Activated T-cell treated with anti-CD3 and anti-CD28 coated beads for 4 hours (primary cell): ENCODE data around the gene ELOVL7.
"Not testable (repeated sequence)": the region's sequence is repeated elsewhere in the genome, so short reads cannot be mapped to it uniquely, and the experiment has no call there.

Source experiments
- DNase-seq: peaks from one replicate; pipeline ENCODE4 v3.0.0-alpha.2; 2020

Gene ELOVL7

DNA sequence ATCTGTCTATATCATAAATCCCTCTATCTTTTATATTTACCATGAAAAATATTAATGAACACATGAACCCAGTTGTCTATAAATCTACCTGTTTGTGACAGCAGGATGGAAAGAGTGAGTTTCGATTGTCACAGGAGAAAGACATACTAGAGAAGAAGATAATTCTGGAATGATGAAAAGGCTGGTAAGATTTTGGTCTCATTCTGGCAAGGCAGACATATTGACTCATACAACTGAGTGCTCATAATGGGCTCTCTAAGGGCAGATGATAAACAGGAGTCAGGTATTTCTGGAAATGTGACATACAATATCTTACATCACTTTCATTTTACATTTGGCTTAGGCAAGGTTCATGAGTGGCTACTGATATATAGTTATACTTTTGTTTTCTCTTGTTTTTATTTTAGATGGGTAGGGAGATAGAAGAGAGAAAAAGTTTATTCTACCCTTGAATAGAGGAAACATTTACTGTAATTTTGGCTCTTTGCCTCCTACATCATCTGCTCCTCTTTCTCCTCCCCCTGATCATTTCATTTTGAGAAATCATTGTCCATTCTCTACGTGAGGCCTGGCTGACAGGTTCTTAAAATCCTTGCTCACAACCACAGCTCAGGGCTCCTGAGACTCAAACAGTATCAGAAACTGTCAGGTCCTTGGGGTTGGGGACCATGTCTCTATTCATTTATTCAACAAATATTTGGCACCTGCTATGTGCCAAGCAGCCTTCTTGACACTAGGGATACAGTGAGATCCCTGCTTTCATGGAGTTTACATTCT is 14.4 kb downstream of the ELOVL7 start:
- no peak for DNase-seq

DNA sequence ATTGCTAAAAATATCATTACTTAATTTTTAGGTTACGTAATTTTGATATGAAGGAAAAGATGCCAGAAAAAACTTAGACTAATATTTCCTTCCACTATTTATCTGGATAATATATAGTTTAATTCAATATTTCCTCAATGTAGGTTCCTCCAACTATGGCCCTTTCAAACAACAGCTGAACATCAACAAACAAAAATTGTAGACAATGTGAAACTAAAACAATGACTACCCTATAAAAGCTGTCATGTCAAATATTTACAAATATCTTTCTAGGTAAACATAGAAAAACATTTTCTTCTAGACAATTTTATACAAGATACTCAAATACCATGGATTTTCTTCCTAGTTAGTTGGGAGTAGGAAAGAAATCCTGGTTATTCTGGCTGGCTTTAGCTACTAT is 16.9 kb downstream of the ELOVL7 start:
- DNase-seq: no peak

DNA sequence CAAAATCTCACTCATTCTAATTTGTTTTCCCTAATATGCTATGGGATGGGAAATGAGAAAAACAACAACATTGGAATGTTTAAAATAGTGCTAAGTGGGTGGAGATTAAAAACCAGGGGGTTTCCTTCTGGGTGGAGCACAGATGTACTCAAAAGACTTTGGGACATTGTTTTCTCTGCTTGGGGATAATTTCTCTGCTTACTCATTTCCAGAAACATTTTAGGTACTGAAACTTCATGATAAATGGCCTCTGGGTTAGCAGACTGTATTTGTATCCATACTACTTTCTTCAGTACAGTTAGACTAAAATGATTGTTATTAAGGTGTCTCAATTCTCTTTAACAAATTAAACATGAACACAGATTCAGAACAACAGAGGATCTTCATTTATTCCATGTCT is 17.4 kb downstream of the ELOVL7 start:
- DNase-seq: no peak

- DNase-seq: no peak
Measured at GRCh38 chr5:60823574-60823973, 20.5 kb downstream of the ELOVL7 start.

GRCh38 chr5:60822285-60822556 is 21.8 kb downstream of the ELOVL7 start:
- DNase-seq: no peak

DNA sequence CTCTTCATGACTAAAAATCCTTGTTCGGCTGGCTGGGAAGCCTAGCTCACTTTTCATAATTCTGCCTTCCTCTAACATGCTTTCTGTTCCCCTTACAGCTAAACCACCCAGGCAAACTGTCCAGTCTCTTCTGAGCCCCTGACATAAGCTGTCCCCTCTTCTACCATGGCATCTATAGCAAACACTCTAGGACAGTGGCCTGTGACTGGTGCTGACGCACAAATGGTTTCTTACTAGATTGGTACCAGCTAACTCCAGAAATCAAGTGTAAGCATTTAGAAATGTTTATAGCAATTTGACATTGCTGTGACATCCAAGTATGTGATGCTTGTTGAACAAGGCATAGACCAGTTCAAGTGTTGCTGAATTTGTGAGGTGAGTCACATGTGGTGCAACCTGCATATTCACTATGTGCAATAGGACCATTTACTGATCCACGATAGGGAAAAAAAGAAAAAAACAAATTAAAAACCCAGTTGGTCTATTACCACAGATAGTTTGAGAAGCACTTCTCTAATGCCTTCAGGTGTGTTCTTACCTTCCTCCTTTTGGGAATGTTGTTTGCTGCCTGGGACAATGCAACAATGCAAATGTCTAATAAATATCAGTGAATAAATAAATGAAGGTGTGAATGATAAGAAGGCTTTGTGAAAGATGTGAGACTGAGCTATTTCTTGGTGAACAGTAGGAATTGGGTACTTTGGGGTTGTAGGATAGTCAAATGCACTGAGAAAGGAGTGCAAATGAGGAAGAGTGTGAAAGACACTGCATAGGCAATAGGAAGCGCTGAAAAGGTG is 22.4 kb downstream of the ELOVL7 start:
- DNase-seq: no peak

DNA sequence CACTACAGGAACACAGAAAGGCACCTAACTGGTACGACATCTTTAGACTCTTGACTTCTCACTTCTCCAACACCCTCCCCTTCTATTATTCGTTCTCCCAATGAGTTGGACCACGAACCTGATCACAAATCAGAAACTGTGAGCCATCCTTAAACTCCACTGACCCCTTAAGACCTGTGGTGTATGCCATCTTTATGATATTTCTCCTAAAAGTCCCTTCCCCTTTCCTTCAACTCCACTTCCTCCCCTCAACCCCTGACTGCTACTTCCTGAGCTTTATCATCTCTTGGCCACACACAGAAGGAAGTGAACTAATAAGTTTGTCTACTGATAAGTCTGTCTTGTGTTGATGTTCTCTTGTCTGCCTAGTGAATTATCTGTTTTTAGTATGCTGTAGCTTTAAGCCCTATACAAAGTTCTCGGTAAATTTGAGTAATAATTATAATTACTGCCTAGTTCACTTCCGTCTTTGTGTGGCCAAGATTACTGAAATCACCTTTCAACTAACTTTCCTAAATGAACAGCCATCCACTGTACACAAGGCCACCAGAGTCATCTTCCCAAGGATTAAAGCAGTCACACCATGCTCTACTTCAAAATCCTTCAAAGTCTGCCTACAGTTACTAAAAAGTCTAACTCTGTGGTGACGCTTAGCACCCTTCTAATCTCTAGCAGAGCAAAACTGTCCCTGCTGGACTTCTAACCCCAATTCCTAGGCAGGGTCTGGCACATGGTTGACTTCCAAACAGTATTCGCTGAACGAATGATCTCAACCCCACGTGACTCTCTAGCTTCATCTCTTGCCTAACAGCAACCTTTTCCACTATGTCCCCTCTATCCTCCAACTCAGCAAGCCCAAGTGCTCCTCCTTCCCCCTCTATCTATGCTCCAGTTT is 23.2 kb downstream of the ELOVL7 start:
- no peak for DNase-seq

DNA sequence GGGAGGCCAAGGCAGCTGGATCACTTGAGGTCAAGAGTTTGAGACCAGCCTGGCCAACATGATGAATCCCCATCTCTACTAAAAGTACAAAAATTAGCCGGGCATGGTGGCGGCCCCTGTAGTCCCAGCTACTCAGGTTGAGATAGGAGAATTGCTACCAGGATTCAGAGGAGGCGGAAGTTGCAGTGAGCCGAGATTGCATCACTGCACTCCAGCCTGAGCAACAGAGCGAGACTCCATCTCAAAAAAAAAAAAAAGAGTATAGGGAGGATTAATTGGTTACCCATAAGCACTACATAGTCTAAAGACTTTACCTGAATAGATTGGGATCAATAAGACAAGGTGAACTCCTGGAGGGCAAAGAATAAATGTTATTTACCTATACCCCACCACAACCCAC is 27.9 kb downstream of the ELOVL7 start:
- DNase-seq: not testable (repeated sequence)

GRCh38 chr5:60814498-60814897 is 29.6 kb downstream of the ELOVL7 start:
- no peak for DNase-seq

- no peak for DNase-seq
Measured at GRCh38 chr5:60812426-60812825, 31.6 kb downstream of the ELOVL7 start.

DNA sequence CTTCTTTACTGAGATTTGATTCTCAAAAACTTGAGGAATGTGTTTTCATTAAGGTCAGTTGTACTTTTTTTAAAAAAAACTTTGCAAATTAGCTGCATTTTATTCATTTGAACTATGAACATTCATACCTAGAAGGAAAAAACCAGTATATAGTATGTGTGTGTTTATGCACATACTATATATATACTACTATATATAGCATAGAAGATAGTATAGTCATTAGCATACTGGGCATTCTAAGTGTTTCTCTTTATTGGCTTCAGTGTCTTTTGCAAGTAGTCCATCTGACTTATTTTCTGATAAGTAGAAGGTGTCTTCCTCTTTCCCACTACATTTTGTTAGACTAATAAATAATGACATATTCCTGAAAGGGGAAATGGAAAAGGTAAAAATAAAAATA is 33.0 kb downstream of the ELOVL7 start:
- no peak for DNase-seq

DNA sequence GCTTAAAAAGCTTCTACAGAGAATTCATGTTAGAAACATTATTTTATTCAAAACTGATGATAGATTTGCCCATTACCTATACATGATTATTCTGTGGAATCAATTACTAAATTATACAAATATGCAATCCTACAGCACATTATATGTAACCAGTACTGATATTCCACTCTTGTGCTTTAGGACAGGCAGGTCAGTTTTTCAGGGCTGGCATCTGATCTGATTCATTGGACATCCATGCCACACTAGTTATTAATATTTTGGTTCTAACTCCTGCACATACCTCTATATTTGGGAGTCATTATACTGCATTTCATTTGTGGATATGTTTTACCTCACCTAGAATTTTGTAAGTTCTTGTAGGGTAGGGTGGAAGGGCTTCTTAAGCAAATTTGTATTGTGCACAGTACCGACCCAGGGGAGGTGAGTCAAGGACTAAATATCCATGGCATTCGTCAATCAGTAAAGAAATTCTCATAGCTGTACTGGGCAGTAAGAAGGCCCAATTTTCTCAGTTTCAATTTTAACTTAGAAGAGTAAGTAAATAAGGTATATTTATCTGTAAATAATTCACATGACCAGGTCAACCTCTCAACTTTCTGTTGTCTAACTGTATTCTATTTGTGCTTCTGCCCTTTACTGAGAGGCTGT is 33.5 kb downstream of the ELOVL7 start:
- no peak for DNase-seq

DNA sequence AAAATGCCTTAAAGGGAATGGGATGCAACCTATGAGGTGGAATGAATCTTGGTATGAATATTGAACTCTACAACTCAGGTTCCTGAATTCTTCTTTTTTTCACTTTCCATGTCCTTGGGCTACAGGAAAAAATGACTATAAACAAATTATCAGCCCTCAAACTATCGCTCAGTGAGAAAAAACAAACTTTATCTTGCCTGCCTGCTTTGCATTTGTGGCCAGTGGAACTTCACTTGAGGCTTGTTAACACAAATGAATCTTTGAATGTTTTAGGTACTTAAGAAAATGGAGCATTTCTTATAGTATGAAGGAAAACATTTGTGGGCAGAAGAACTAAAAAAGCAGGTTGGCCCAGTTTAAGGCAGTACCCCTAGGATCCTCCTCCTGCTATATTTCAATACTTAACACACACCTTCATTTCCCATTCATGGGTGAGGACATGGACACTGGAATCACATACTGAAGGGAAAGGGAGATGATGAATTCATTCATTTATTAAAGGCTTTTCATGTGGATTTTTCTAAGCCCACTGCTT is 34.1 kb downstream of the ELOVL7 start:
- no peak for DNase-seq

- DNase-seq: no peak
Measured at GRCh38 chr5:60806591-60807243, 37.4 kb downstream of the ELOVL7 start.

DNA sequence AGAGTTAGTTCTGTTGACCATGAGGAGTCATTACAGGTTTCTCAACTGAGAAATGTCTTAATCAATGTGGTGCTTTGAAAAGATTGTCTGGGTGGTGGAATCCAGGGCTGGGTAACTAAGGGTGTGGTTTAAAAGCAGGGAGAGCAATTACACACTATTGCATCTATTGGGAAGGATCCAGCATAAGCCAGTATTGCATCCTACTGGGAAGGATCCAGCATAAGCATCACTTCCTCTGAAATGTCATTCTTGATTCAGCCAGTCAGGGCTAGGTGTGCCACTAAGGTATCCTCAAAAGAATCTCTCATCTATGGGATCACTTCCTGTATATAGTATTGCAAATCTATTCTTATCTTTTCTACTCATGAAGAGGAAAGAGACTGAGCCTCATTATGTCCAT is 38.6 kb downstream of the ELOVL7 start:
- DNase-seq: no peak

GRCh38 chr5:60803712-60804111 is 40.4 kb downstream of the ELOVL7 start:
- no peak for DNase-seq

DNA sequence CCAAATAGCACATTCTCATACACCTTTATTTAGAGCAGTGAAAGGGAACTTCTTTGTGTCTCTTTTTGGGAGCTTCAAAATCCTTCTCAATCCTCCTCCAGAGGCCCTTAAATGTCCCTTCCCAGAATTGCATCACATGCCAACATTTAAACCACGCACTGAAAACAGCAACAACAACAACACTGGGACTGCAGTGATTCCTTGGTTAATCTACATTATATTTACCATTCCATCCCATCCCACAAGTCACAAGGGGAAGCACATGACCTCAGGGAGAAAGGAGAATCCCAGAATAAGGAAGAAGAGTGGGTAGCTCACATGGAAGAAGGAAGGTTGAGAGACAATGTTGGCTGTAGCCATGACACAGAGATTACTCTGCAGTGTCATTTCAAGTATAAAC is 41.1 kb downstream of the ELOVL7 start:
- no peak for DNase-seq

- DNase-seq: no peak
Measured at GRCh38 chr5:60802226-60802625, 41.8 kb downstream of the ELOVL7 start.

DNA sequence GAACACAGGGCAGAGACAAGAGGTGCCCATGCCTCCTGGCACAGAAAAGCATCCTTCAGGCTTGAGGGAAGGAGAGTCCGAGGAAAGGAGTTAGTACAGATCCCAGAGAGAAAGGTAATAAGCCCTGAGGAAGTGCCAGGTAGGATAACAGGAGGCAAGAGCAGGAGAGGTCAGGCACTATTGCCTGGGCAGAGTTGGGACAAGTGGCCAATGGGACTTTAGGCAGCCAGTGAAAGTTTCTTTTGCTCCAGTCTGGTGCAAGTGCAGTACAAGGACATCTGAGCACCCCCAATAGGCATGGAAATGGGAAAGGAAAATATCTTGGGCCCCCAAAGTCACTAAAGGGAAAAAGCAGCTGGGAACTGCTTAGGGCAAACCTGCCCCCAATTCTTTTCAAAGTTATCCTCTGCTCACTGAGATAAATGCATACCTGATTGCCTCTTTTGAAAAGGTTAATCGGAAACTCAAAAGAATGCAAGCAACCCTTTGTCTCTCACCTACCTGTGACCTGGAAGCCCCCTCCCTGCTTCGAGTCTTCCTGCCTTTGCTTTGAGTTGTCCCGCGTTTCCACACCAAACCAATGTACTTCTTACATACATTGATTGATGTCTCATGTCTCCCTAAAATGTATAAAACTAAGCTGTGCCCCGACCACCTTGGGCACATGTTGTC is 46.5 kb downstream of the ELOVL7 start:
- DNase-seq: no peak

DNA sequence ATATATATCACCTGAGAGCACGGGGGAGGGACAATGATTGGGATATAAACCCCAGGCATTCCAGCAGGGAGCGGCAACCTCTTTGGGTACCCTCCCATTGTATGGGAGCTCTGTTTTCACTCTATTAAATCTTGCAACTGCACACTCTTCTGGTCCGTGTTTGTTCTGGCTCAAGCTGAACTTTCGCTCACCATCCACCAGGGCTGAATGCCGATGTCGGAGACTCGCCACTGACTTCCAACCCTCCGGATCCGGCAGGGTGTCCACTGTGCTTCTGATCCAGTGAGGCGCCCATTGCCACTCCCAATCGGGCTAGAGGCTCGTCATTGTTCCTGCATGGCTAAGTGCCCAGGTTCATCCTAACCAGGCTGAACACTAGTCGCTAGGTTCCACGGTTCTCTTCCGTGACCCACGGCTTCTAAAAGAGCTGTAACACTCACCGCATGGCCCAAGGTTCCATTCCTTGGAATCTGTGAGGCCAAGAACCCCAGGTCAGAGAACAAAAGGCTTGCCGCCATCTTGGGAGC is 48.6 kb downstream of the ELOVL7 start:
- not testable (repeated sequence) for DNase-seq

DNA sequence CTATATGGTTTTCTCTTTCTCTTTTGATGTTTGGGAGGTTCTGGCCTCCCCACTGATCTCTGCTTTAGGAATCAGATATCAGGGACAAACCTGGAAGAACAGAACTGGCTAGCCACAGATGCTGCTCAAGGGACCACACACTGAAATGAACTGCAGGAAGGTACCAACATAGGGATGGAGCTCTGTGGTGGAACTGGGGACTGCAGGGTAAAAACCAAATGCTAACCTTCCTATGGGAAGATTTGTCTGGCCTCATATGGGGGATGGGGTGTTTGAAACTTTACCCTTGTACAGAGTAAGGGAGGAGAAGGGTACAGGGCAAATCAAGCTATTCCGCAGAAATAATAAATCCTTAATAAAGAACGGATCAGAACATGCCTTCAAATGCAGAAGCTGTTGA is 49.4 kb downstream of the ELOVL7 start:
- no peak for DNase-seq
